Measurements from ENCODE around the gene RBP3. TPM values are rescaled to one million over a fixed set of nuclear protein-coding genes. Genes with fewer than 3 reads are reported as not detected.

RBP3 gene
- total RNA-seq, 2 donors from 2014 or later = not detected

DNA sequence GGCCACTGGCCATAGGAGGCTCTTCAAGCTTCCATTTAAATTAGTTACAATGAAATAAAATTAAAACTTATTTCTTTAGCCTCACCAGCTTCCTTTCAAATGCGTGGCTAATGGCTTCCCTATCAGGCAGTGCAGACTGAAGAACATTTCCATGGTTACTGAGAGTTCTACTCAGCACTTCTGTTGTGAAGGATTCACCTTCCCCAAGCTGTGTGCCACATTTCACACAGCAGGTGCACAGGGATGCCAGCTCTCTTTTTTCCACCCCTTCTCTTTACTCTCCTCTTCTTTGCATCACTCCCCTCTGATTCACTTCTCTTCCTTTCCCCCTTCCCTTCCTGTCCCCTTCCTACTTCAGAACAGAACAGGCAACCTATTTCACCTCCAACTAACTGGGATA, 25.1 kb upstream of the RBP3 start:
- Histone ChIP-seq H3K9me3 (no peaks in the 10 kb centered on the region), H3K27me3 (replicated peaks; ENCODE audit: insufficient read depth) (no peaks in the 10 kb centered on the region), H3K36me3 (no peaks in the 10 kb centered on the region), H3K4me1 (ENCODE audit: control insufficient read depth in 1 of 2, low read depth in 2 of 2) (no peaks in the 10 kb centered on the region), H3K4me3 (no peak overlapping the region), H3K27ac (no peak overlapping the region)
- TF ChIP-seq, protein P1, sequence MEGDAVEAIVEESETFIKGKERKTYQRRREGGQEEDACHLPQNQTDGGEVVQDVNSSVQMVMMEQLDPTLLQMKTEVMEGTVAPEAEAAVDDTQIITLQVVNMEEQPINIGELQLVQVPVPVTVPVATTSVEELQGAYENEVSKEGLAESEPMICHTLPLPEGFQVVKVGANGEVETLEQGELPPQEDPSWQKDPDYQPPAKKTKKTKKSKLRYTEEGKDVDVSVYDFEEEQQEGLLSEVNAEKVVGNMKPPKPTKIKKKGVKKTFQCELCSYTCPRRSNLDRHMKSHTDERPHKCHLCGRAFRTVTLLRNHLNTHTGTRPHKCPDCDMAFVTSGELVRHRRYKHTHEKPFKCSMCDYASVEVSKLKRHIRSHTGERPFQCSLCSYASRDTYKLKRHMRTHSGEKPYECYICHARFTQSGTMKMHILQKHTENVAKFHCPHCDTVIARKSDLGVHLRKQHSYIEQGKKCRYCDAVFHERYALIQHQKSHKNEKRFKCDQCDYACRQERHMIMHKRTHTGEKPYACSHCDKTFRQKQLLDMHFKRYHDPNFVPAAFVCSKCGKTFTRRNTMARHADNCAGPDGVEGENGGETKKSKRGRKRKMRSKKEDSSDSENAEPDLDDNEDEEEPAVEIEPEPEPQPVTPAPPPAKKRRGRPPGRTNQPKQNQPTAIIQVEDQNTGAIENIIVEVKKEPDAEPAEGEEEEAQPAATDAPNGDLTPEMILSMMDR (IDR thresholded peaks at IDR 0.05) = no peak
- ATAC-seq (ENCODE audit: insufficient number of reproducible peaks, low FRiP score, low read depth) = no peak
- DNase-seq (ENCODE audit: low spot score) = no peak

GRCh38 chr10:47323636-47324296, 24.4 kb upstream of the RBP3 start:
- Histone ChIP-seq H3K27ac (no peak overlapping the region), H3K36me3 (no peaks in the 10 kb centered on the region), H3K4me3 (no peak overlapping the region), H3K4me1 (ENCODE audit: control insufficient read depth in 1 of 2, low read depth in 2 of 2) (no peaks in the 10 kb centered on the region), H3K27me3 (replicated peaks; ENCODE audit: insufficient read depth) (no peaks in the 10 kb centered on the region), H3K9me3 (no peaks in the 10 kb centered on the region)
- DNase-seq (ENCODE audit: low spot score) (no peak), ATAC-seq (ENCODE audit: insufficient number of reproducible peaks, low FRiP score, low read depth) (no peak)
- TF ChIP-seq, protein P1 (IDR thresholded peaks at IDR 0.05) = no peak

DNA sequence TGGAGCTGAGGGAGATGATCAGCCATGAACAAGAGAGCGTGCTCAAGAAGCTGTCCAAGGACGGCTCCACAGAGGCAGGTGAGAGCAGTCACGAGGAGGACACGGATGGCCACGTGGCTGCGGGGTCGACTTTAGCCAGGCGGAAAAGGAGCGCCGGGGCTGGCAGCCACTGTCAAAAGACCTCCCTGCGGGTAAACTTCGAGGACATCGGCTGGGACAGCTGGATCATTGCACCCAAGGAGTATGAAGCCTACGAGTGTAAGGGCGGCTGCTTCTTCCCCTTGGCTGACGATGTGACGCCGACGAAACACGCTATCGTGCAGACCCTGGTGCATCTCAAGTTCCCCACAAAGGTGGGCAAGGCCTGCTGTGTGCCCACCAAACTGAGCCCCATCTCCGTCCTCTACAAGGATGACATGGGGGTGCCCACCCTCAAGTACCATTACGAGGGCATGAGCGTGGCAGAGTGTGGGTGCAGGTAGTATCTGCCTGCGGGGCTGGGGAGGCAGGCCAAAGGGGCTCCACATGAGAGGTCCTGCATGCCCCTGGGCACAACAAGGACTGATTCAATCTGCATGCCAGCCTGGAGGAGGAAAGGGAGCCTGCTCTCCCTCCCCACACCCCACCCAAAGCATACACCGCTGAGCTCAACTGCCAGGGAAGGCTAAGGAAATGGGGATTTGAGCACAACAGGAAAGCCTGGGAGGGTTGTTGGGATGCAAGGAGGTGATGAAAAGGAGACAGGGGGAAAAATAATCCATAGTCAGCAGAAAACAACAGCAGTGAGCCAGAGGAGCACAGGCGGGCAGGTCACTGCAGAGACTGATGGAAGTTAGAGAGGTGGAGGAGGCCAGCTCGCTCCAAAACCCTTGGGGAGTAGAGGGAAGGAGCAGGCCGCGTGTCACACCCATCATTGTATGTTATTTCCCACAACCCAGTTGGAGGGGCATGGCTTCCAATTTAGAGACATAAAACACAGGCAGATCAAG, 22.6 kb upstream of the RBP3 start:
- H3K27me3 ChIP-seq (replicated peaks; ENCODE audit: insufficient read depth) = no peaks in the 10 kb centered on the region
- H3K36me3 ChIP-seq = no peaks in the 10 kb centered on the region
- TF ChIP-seq, protein P1 (IDR thresholded peaks at IDR 0.05) = no peak
- no peak for DNase-seq (ENCODE audit: low spot score)
- H3K4me1 ChIP-seq (ENCODE audit: control insufficient read depth in 1 of 2, low read depth in 2 of 2) = no peaks in the 10 kb centered on the region
- no peaks in the 10 kb centered on the region for H3K9me3 ChIP-seq
- ATAC-seq (ENCODE audit: insufficient number of reproducible peaks, low FRiP score, low read depth) = no peak
- no peak overlapping the region for H3K4me3 ChIP-seq
- no peak overlapping the region for H3K27ac ChIP-seq

DNA sequence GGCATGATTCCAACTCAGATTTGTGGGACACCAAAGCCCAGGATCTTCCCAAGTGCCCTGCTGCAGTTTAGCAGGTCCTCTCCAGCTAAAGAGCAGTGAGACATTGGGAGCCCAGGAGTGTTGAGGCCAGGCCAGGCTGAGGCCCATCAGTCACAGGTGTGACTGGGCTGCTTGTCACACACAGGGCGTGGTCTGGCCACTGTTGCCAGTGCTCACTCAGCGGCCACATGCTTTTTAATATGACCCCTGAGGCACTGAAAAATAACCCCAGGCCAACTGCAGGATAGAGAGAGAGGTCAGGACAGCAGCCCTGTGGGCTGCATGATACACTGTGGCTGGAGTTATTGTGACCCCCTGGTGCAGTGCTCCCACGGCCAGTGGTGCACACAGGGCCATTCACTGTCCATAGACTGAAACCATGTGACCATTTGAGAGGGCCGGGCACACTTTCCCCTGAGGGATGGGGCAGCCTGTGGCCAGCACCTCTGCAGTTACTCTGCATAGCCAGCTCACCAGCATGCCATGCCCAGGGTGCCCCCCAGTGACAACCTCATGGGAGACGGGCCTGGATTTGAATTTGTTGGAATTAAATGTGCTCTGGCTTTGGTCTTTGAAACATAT, 21.7 kb upstream of the RBP3 start:
- ATAC-seq (ENCODE audit: insufficient number of reproducible peaks, low FRiP score, low read depth) = no peak

More for the DNA sequence above, 21.7 kb upstream of the RBP3 start:
- Histone ChIP-seq H3K4me3 (no peak overlapping the region), H3K4me1 (ENCODE audit: control insufficient read depth in 1 of 2, low read depth in 2 of 2) (no peaks in the 10 kb centered on the region), H3K27me3 (replicated peaks; ENCODE audit: insufficient read depth) (no peaks in the 10 kb centered on the region), H3K27ac (no peak overlapping the region), H3K9me3 (no peaks in the 10 kb centered on the region), H3K36me3 (no peaks in the 10 kb centered on the region)
- TF ChIP-seq, protein P1 (IDR thresholded peaks at IDR 0.05) = no peak
- no peak for DNase-seq (ENCODE audit: low spot score)

All from thoracic aorta (tissue), 2 donors.